GM18907 (cell line): ENCODE results near the gene FBXL17.

Experiments used
- ATAC-seq: cut with Tn5 transposase; IDR thresholded peaks from one replicate; pipeline ENCODE4 v1.9.1; 2021; ENCODE audit warnings: mild to moderate bottlenecking, moderate library complexity; ENCODE audit not compliant: unreplicated experiment

FBXL17 gene

DNA sequence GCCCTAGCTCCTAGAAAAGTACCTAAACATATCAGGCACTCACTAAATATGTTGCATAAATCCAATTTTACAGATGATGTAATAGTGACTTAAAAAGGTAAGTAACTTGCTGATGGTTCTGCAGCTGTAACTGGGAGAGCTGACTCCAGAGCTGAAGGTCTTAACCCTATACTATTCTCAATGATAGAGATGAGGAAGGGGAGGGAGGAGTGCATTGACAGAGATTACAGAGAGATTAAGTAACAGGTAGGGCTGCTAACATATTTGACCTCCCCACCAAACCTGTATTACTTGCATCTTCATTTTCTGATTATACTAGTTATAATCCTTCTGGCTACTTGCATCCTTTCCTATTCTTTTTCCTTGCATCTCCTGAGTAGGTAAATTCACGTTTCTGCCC is 455.8 kb downstream of the FBXL17 start:
- no peak for ATAC-seq

DNA sequence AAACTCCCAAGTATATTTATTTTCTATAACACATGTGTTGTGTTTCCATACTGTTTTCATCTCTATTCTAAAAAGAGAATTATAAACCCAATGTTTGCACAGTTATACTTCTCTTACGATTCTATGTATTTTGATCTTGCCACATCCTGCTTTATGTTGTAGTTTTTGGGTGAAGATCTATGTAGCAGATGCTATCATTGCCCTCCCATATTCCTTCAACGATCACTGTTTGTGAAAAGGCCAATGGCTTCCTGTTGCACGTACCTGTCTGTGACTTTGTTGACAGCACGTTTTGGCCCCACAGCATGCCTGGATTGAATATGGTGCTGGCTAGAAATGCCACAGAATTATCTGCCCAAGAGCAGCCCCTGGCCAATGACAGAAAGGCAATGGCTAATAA is 456.7 kb downstream of the FBXL17 start:
- no peak for ATAC-seq

DNA sequence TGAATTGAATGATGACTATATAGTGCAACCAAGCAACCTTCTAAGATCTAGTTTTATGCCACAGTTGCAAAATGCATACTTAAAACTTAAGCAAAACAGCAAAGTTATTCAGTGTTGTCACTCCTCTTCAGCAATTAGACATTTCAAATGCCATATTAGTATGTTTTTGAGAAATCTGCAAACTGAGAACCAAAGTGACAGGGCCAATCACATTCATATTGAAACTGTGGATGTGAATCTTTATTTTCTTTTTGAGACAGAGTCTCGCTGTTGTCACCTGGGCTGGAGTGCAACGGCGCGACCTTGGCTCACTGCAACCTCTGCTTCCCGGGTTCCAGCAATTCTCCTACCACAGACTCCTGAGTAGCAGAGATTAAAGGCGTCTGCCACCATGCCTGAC is 461.9 kb downstream of the FBXL17 start:
- ATAC-seq: no peak

DNA sequence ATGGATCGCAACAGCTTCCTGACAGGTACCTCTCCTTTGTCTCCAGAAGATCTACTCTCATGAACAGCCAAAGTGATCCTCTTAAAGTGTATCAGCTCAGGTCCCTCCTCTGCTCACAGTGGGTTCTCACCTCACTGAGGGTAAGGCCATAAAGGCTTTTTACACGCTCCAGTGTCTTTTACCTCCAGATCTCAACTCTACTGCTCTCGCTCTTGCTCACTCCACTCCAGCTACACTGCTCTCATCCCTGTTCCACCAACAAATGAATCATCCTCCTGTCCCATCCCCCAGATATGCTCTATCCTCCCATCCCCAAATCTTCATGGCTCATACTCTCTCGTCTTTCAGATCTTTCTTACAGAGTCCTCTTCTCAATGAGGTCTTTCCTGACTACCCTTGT is 462.5 kb downstream of the FBXL17 start:
- no peak for ATAC-seq

DNA sequence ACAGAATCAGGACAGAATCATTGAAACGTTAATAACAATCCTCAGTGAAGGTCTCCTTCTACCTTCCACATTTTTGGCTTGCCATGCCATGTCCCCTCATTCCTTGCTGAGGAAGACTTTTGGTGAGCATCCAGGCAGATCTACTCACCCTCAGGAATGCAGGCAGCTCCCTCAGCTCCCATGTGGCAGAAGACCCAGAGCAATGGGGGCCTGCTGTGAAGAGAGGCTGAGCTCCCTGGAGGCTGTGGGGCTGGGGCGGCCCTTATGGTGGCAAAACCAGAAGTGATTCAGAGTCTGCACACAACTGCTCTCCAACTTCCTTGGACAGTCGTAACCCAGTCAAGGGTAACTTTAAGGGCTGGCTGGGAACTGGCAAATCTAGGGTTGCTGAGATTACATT is 463.9 kb downstream of the FBXL17 start:
- ATAC-seq: no peak

DNA sequence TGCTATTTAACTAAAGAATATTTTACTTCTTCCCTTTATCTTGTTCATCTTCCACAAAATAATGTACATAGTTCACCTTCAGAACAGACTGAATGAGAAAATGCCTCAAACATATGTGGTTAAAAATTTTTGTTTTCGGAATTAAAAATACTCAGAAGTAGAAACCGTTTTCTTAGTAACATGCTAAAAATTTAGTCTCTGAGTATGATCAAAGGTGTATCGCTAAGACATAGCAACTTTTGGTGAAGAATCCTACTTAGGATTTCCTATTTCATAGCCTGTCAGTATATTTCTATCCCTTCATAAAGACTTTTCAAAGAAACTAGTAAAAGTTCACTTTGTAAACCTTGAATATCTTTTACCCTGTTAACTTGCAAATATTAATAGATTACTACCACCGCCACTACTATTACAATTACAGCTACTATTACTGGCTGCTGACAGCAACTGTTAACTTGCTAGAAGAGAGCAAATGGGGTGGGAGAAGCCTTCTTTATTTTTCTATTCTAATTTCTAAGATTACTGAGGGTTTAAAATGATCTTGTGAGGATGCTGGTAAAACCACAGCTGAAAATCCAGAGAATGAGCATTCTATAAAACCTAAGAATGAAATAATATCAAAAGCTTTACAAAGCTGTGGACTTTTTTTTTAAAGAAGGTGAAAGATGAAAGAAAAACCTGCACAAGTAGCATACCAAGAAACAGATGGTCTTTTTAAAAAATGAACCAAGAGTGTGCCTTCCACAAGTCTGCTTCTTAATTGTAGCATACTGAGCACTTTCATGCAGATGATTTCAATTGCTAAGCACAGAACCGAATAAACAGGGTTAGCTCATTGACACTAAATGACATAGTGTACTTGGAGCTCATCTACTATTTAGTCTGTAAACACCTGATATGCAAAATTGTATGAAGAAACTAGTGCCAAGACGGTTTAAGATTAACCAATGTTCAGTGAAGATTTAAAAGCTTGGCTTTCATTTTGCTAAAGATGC is 464.9 kb downstream of the FBXL17 start:
- no peak for ATAC-seq

DNA sequence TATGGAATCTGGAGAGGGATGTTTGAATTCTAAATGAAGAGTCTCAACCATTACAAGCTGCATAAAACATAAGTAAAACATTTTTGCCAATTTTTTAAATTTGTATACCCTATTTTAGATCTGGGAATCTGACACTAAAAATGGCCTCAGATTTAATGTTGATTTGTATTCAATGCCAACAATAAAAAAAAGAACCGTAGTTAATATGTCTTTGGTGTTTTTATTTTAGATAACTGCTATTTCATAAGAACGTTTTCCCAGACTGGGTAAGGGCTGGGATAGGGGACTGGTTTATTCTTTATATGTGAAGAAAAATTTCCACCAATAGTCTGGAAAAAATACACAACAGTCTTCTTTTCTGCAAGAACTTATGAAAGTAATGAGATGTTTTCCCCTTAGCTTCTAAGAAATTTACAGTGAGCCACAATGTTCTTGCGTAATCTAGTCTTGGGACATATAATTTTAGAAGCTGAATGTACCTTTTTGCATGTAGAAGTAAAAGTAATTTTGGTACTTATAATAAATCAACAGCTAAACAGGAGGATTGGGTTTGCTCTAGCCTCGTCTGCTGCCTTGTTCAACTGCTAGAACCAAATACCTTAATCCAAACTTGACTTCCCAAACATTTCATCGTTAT is 466.6 kb downstream of the FBXL17 start:
- no peak for ATAC-seq

DNA sequence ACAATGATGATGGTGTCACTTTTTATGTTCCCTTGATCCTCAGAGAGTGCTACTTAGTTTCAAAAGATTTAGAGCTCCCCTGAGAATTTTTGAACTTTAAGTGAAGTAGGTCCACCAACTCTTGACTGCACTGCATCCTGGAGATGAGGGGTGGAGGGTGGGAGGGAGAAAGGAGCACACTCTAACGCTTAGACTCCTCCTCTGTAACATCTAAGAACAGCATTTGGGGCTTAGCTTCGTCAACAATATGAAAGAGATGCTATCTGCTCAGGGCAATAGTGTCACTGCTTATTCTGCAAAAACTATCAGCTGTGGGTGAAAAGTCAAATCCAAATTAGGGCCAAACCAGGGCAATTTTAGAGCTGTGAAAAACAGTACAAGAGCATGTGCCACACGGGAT is 468.4 kb downstream of the FBXL17 start:
- no peak for ATAC-seq

DNA sequence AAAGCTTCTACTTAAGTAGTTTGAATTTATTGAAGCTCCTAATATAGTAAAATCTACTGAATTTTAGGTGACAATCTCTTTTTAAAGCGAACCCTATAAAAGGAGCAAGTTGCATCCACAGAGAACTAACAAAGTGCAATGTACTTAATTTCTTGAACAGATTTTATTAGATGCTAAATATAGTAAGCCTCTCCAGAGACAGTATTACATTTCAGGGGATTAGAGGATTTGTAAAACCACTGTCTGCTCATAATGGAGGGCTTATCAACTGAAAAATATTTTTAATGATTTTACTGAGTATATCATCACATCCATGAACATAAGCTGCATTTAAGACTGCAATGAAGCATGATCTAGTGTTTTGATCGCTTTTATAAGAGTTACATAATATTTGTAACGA is 481.2 kb downstream of the FBXL17 start:
- no peak for ATAC-seq

DNA sequence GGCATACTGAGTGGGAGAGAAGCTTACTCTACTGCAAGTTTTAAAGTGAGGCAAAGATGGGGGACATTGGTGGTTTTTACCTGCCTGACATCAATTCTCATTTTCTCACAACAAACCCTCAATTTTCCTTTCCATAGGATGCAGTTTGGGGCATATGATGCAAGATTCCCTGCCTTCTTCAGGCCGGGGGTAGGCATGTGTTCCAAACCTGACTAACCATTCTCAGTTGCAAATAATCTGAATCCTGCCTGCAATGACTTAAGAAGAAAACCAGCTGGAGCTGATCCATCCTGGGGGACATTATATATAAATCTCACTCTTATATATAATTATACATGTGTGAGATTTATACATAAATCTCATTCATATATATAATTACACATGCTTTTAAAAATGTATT is 487.5 kb downstream of the FBXL17 start:
- ATAC-seq: no peak

DNA sequence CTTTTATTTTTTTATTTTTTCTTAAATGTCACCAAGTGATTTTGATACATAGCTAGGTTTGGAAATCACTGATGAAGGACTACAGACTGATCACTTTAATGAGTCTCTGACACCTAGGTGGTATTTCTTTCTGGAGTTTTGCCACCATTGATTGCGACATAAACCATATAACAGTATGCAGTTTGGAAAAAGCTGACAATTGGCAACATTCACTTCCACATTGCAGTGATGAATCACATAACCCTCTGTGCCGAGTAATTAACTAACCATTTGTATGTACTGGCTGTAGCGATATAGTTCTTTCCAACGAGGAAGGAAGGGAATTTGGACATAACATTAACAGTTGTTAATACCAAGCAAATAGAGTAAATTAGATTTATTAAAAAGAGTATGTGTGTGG is 488.3 kb downstream of the FBXL17 start:
- no peak for ATAC-seq

DNA sequence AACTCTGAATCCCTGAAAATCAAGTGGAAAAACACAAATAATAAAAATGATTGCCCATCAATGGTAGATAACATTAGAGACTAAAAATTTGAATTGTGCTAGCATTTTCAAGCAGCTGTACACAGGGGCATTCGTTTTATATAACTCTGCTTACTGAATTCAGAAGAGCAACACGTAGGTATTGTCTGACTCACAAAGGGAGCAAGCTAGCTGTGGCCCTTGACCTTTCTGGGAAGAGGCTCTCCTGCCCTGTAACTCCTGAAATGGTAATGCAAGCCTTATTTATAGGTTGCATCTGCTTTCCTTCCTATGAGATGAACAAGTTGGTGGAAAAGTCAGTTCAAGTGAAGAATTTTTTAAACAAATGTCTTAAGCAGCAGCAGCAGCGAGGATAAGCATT is 492.5 kb downstream of the FBXL17 start:
- ATAC-seq: no peak

DNA sequence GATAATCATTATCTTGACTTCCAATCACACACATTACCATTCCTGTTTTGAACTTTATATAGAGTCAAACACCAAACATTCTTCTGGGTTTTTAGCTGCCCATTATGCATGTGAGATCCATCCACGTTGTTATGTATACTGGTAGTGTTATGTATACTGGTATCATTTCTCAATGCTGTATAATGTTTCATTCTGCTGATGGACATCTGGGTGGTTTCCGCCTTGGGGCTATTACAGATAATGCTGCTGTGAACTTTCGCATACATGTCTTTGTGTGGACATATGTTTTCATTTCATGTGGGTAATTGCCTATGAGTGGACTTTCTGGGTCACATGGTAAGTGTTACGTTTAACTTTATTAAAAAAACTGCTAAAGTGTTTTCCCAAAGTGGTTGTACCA is 493.4 kb downstream of the FBXL17 start:
- no peak for ATAC-seq

DNA sequence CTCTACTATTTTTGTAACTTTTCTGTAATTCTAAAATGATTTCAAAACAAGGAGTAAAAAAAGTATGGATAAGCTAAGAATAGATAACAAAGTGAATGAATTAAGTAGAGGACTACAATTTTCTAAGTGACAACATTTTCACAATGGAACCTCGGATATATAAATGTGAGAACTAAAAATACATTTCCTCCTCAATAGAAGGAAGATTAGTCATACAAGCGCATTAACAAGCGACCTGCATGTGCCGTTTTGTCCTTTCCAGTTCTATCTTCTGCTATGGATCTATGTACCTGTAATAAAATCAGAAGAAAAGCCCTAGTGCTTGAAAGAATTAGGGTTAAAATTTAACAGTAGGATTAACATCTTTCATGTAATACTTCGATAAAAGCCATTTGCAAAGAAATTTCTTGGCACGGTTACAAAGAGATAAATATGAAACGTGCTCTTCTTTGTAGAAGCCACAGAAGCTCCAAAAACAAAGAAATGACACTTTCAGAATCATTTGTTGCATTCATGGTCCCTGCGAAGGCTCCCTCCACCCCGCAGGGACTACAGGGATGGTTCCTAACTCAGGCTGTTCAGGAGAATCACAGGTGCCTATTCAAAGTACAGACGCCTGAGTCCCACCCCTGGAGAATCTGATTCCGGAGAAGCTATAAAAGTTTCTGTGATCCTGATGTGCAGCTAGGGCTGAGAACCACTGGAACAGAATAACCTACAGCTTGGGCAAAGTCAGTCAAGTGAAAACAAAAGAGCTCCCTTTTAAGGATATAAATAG is 494.5 kb downstream of the FBXL17 start:
- no peak for ATAC-seq

DNA sequence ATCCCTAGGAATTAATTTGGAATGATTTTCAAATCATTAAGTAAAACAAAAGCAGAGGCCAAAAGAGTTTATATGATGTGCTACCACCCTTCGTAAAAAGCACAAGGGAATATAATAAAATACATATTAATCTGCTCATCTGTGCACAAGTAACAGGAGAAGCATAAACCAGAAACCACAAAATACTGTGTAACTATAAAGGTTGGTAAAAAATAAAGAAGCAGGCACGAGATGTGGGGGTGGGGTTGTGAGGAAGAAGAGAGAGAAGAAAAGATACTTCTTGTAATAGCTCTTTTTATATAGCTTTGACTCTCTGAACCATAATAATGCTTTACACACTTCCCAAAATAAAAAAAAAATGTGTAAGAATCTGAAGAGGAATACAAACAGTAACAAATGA is 496.3 kb downstream of the FBXL17 start:
- ATAC-seq: no peak

DNA sequence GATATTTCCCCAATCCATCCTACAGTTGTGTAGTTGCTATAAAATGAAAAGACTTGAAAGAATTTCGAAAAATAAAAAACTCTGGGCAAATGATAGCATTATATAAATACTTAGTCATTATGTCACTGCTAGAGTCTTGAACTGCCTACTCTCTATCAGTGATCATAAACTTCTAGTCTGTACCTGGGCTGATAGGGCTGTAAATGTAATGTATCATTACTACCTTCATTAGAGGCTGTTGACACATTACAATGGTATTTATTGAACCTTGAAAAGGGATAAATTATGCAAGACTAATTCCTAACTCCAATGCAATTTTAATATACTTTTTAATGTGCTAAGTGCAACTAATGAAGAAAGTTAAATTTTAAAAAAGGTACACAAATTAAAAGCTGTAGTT is 497.0 kb downstream of the FBXL17 start:
- no peak for ATAC-seq

DNA sequence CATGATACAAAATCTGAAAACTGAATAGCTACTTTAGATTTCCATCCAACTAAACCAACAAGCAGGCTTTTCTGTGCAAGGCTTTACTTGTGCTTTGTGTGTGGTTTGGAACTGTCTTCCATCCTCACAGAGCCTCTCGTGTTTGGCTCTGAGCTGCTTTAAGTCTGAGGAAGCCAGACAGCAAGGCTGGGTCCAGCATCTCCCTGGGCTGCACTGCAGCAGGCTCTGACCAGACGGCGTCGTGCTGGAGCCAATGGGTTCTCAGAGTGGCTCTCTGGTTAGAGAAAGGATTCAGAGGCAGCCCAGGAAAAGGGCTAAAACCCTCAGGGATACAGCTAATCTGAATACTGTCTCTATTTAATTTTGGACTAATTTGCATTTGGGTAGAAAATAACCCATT is 503.2 kb downstream of the FBXL17 start:
- no peak for ATAC-seq

DNA sequence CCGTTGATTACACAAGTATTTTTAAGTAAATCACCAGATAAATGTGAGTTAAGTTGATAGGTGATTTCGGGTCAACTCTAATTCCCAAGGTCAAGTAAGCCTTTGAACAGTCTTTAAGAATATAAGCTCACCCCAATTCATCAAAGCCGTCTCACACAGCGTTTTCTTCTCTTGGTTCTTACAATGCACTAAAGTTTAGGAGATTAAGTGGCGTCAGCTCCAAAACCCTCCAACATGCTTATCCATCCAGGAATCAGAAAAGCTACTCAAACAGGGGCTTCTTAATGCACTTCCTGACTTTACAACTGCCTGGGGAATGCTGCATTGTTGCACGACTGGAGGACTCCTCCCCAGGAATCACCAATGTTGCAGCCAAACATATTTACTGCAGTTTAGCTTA is 505.0 kb downstream of the FBXL17 start:
- no peak for ATAC-seq

DNA sequence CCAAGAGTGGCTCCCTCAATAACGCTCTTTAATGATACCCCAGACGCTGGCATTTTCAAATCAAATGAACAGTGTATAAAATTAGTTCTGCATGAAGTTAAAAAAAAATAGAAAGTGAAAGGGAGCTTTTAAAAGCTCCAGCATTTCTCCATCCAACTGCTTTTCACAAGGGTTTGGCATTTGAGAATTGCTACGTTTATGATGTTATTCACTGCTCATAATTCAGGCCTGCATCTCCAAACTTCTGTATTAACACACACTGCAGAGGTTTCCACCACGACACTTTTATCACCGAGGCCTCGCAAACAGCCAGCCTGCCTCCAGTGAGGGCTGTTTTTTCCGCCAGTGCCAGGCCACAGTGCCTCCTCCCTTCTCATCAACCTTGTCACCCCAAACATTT is 505.6 kb downstream of the FBXL17 start:
- ATAC-seq: no peak

DNA sequence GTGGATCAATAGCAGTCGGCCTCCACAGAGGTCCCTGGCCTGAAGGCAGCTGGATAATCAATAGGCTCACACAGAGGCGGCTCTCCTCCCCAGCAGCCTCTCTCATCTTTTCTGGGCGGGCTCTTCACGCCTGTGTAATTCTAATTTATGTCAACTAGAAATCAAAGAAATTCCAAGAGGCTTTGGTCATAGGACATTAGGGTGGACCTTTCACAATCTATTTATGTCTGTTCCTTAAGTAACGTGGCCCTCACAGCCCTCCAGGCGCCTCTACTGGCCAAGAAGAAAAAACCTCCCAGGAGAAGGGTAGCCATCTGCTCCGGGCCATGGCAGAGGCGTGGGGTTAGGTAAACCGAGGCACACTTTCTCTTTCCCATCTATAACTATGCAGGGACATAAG is 506.1 kb downstream of the FBXL17 start:
- no peak for ATAC-seq

DNA sequence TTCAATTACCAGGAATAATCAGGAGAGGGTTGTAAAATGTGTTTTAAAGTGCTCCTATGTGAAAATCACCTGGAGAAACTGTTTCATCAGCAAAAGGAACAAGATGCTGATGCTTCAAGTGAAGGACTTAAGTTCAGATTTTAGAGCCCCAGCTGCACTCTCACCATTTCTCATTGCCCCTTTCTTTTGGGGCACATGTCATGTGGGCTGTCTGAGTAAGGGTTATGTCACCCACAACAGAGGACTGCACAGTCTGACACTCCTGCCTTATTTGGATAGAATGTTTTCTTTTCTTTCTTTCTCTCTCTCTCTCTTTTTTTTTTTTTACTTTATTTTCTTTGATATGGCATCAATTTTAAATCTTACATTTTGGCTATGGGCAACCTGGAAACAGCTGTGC is 507.1 kb downstream of the FBXL17 start:
- ATAC-seq: no peak

DNA sequence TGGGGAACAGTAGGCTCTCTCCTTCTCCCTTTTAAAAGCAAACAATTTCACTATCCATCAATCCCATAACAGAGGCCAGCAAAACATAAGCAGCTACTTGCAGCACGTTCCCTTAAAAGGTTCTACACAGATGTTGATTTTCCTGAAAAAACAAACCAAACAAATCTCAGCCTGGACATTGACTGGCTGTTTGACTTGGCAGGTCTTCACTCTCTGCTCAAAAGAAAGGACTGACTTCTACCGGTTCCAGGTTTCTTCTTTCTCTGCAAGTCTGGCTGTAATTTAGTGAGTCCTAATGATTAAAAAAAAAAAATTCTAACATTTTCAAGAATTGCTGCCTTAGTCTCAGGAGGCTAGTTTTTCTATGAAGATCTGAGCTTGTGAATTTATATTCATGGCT is 508.0 kb downstream of the FBXL17 start:
- ATAC-seq: no peak
